Activated naive CD8-positive, alpha-beta T cell treated with anti-CD3 and anti-CD28 coated beads for 36 hours (primary cell): ENCODE results near the gene CSRNP3. TPM values are rescaled to one million over a fixed set of nuclear protein-coding genes. Genes with fewer than 3 reads are reported as not detected.

Experiments used
- DNase-seq: peaks from one replicate; pipeline ENCODE4 v3.0.0; 2021
- H3K27ac Mint-ChIP-seq: one replicate; pipeline ENCODE4 v1.8.0; 2022; ENCODE audit warnings: mild to moderate bottlenecking, moderate library complexity, mixed read lengths
- H3K27me3 Mint-ChIP-seq: one replicate; pipeline ENCODE4 v1.8.0; 2022; ENCODE audit warnings: mild to moderate bottlenecking, mixed read lengths
- H3K36me3 Mint-ChIP-seq: one replicate; pipeline ENCODE4 v1.8.0; 2021; ENCODE audit warnings: mild to moderate bottlenecking, mixed read lengths
- H3K4me1 Mint-ChIP-seq: one replicate; pipeline ENCODE4 v1.8.0; 2021; ENCODE audit warnings: mixed read lengths
- H3K4me3 Mint-ChIP-seq: one replicate; pipeline ENCODE4 v1.8.0; 2022; ENCODE audit warnings: mild to moderate bottlenecking, moderate library complexity, mixed read lengths
- H3K9me3 Mint-ChIP-seq: one replicate; pipeline ENCODE4 v1.8.0; 2022; ENCODE audit warnings: mixed read lengths
- total RNA-seq, 2 experiments: library from RNA; stranded (reverse); gene quantifications; one replicate each; pipeline ENCODE4 v1.2.3, GENCODE V29; 2021

The CSRNP3 gene
- total RNA-seq, 2 experiments from 2014 or later: not detected

DNA sequence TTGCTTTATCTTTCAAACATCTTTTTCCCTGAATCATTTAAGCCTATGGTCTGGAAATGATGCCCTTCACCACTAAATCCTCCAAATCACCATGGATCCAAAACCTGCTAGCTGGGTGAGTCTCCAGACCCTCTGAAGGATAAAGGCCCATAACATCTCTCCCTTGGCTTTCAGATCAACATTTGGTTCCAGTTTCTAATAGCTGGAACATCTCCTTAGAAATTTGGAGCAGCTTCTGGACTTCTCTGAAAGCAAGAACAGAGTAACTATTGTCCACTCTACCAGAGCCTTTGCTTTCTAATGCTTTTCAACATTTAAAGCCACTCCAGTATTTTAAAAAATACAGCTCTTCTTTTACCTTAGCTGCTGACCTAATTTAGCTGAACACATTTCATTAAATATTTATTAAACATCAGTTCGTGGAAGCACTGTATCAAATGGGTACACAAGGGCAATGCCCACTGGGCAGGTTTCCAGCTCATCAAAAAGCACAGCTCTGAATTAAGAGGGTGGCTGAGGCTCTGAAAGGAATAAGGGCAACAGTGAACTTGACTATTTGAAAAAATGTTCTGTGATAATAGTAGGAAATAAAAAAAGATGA, 249.2 kb downstream of the CSRNP3 start:
- Mint-ChIP-seq H3K4me3 (no peak overlapping the region), H3K36me3 (no peaks in the 10 kb centered on the region), H3K4me1 (no peaks in the 10 kb centered on the region), H3K9me3 (no peaks in the 10 kb centered on the region), H3K27ac (no peak overlapping the region), H3K27me3 (peaks cover 10% of the 10 kb centered on the region)
- no peak for DNase-seq

DNA sequence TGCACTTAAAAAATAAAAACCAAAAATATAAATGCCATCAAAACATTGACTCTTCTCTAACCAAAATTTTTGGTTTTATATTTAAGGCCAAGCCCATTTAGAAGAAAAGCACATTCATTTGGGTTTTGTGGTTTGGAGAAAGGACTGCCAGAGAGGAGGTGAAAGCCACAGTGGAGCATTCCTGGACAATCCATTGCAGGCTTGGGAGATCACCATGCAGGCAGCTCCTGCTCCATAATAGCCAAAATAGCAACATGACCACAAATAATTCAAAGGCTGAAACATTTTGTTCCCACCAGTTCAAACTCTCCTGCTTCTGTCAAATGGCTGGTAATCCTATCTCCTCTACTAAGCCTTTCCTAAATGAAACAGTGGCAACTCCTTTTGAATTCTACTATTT, 251.0 kb downstream of the CSRNP3 start:
- DNase-seq: no peak
- Mint-ChIP-seq H3K9me3 (no peaks in the 10 kb centered on the region), H3K4me3 (no peak overlapping the region), H3K27ac (no peak overlapping the region), H3K36me3 (no peaks in the 10 kb centered on the region), H3K27me3 (peaks cover 16% of the 10 kb centered on the region), H3K4me1 (peaks cover 4% of the 10 kb centered on the region)

DNA sequence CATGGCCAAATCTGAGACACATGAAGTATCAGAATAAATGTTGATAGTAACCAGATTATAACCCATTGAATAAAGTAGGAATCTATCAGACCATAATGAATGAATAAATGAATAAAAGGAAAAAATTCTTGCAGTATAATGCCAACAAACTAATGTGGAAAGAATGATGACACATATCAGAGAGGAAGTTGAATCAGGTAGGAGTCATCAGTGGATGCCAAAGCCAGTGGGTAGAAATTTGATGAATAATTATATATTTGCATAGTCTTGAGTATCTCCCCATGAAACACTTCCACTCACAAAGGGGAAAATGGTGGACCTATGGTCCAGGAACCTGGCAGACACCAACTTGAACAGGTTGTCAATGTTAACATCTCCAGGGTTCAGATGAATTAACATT, 255.9 kb downstream of the CSRNP3 start:
- Mint-ChIP-seq H3K4me3 (no peak overlapping the region), H3K27ac (no peak overlapping the region), H3K27me3 (peaks cover 15% of the 10 kb centered on the region), H3K36me3 (no peaks in the 10 kb centered on the region), H3K4me1 (peaks cover 4% of the 10 kb centered on the region), H3K9me3 (no peaks in the 10 kb centered on the region)
- DNase-seq: no peak

Other genes starting within 250 kb of the CSRNP3 start
- under 1 TPM; 0.04 to 0.06 TPM for gene SCN2A, start 230.3 kb upstream of the CSRNP3 start, total RNA-seq